Endodermal cell (in vitro differentiated cells): Measurements from ENCODE around the gene SFSWAP. TPM values are rescaled to one million over a fixed set of nuclear protein-coding genes. Genes with fewer than 3 reads are reported as not detected.

Experiments
- DNase-seq: peaks from one replicate; pipeline ENCODE4 v3.0.0-alpha.2; 2017
- H3K27ac ChIP-seq: 2 replicates; pipeline ENCODE4 v1.5.1; 2013; ENCODE audit warnings: mild to moderate bottlenecking, low read depth, low read length, moderate library complexity
- H3K27me3 ChIP-seq: 2 replicates; pipeline ENCODE4 v1.6.1; 2013; ENCODE audit warnings: mild to moderate bottlenecking, low read length, moderate library complexity; ENCODE audit not compliant: insufficient read depth, control insufficient read depth, poor library complexity, severe bottlenecking
- H3K36me3 ChIP-seq: 2 replicates; pipeline ENCODE4 v1.7.0; 2013; ENCODE audit warnings: mild to moderate bottlenecking, low read length, moderate library complexity; ENCODE audit not compliant: control insufficient read depth, insufficient read depth
- H3K4me1 ChIP-seq: one replicate; pipeline ENCODE4 v1.7.0; 2013; ENCODE audit warnings: low read length; ENCODE audit not compliant: control insufficient read depth, insufficient read depth
- H3K4me3 ChIP-seq: 2 replicates; pipeline ENCODE4 v1.5.1; 2013; ENCODE audit warnings: mild to moderate bottlenecking, low read length, moderate library complexity
- H3K9ac ChIP-seq: 2 replicates; pipeline ENCODE4 v1.6.1; 2013; ENCODE audit warnings: mild to moderate bottlenecking, low read length, moderate library complexity; ENCODE audit not compliant: poor library complexity, severe bottlenecking; ENCODE audit errors: extremely low read depth
- H3K9me3 ChIP-seq: 2 replicates; pipeline ENCODE4 v1.6.1; 2013; ENCODE audit warnings: mild to moderate bottlenecking, low read length, moderate library complexity; ENCODE audit not compliant: control insufficient read depth
- H3K27ac Mint-ChIP-seq: 2 replicates; pipeline ENCODE4 v1.8.0; 2020; ENCODE audit warnings: mixed read lengths
- H3K27me3 Mint-ChIP-seq: 2 replicates; pipeline ENCODE4 v1.8.0; 2021; ENCODE audit warnings: mild to moderate bottlenecking, mixed read lengths; ENCODE audit not compliant: insufficient read depth
- H3K36me3 Mint-ChIP-seq: 2 replicates; pipeline ENCODE4 v1.8.0; 2020; ENCODE audit warnings: low read depth, mixed read lengths
- H3K4me1 Mint-ChIP-seq: 2 replicates; pipeline ENCODE4 v1.8.0; 2020; ENCODE audit warnings: mixed read lengths
- H3K4me3 Mint-ChIP-seq: 2 replicates; pipeline ENCODE4 v1.8.0; 2020; ENCODE audit warnings: mild to moderate bottlenecking, moderate library complexity, mixed read lengths
- H3K9me3 Mint-ChIP-seq: 2 replicates; pipeline ENCODE4 v1.8.0; 2020; ENCODE audit warnings: mild to moderate bottlenecking, mixed read lengths
- WGBS, 2 experiments: methylation state at CpG; one replicate each; pipeline versions ENCODE4 v1.1.5 to v1.1.7; 2013; ENCODE audit warnings: missing lambda C conversion rate in 2 of 2, mixed read lengths in 1 of 2; ENCODE audit not compliant: insufficient coverage in 1 of 2, insufficient read length in 1 of 2; 5-methylcytosine and 5-hydroxymethylcytosine counted together
- total RNA-seq, 2 donors: library from RNA; stranded (reverse); fragmentation: NEBNext Ultra II Directional in 1 of 2; extraction: Animal tissue kit (Norgen Biotek cat#: 25700) in 1 of 2; gene quantifications; 2 replicates in 1 of 2; 3 replicates in 1 of 2; pipeline ENCODE4 v1.2.1, GENCODE V29; 2021
- TF ChIP-seq, protein P1 (sequence below): fragments of 200-600 bp; sonication (generic); conservative IDR thresholded peaks from 2 replicates; pipeline ENCODE4 v1.5.0; 2021; ENCODE audit warnings: antibody characterized with exemption, mild to moderate bottlenecking

SFSWAP gene
- total RNA-seq, 2 donors from 2014 or later = 50.0 to 52.3 TPM

DNA sequence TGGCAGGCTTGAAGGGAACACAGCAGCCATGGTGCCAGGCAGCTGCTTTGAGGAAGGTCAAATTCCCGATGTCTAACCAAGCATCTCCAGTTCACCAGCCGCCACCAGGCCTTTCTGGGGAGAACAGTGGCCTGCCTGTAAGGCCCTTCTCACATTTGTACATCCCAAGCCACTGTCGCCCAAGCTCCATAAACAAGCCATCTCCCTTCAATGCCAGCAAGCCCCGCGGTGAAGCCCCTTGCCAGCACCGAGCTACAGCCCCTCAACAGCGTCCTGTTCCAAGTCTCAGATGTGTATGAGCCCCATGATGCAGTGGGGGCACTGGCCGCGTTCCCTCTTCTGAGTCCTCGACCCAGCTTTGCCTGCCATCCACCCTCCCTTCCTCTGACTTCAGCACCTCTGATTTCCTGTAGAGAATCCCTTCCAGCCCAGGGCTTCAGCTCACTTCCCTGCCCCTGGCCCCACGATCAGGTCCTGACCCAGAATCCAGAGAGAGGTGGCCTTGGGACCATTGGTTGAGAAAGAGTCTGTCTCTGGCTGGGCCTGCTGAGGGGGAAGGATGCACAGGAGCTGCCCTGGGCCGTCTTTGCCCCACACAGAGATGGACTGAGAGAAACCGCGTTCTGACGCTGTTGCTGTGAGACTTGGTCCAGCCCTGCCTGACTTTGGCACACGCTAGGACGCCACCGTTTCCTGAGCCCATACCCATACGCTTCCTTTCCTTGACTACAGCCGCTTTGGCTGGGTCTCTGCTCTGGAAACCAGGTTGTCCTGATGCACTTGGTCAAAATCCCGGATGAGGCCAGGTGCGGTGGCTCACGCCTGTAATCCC, 115.4 kb downstream of the SFSWAP start:
- Mint-ChIP-seq H3K36me3 (no peaks in the 10 kb centered on the region), H3K27ac (no peak overlapping the region), H3K4me3 (peak overlapping the region; percentile 40), H3K4me1 (peaks cover 2% of the 10 kb centered on the region), H3K27me3 (peaks cover 42% of the 10 kb centered on the region), H3K9me3 (no peaks in the 10 kb centered on the region)
- no peak overlapping the region for H3K9ac ChIP-seq
- no peaks in the 10 kb centered on the region for H3K36me3 ChIP-seq
- peaks cover 27% of the 10 kb centered on the region for H3K27me3 ChIP-seq
- H3K4me3 ChIP-seq = no peak overlapping the region
- TF ChIP-seq, protein P1, sequence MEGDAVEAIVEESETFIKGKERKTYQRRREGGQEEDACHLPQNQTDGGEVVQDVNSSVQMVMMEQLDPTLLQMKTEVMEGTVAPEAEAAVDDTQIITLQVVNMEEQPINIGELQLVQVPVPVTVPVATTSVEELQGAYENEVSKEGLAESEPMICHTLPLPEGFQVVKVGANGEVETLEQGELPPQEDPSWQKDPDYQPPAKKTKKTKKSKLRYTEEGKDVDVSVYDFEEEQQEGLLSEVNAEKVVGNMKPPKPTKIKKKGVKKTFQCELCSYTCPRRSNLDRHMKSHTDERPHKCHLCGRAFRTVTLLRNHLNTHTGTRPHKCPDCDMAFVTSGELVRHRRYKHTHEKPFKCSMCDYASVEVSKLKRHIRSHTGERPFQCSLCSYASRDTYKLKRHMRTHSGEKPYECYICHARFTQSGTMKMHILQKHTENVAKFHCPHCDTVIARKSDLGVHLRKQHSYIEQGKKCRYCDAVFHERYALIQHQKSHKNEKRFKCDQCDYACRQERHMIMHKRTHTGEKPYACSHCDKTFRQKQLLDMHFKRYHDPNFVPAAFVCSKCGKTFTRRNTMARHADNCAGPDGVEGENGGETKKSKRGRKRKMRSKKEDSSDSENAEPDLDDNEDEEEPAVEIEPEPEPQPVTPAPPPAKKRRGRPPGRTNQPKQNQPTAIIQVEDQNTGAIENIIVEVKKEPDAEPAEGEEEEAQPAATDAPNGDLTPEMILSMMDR = no peak
- H3K4me1 ChIP-seq = no peaks in the 10 kb centered on the region
- DNase-seq = peak; percentile 55
- no peak overlapping the region for H3K27ac ChIP-seq
- H3K9me3 ChIP-seq = no peaks in the 10 kb centered on the region
- WGBS, 2 experiments = 92 to 98% methylated on average over 23 of the region's 23 CpGs

DNA sequence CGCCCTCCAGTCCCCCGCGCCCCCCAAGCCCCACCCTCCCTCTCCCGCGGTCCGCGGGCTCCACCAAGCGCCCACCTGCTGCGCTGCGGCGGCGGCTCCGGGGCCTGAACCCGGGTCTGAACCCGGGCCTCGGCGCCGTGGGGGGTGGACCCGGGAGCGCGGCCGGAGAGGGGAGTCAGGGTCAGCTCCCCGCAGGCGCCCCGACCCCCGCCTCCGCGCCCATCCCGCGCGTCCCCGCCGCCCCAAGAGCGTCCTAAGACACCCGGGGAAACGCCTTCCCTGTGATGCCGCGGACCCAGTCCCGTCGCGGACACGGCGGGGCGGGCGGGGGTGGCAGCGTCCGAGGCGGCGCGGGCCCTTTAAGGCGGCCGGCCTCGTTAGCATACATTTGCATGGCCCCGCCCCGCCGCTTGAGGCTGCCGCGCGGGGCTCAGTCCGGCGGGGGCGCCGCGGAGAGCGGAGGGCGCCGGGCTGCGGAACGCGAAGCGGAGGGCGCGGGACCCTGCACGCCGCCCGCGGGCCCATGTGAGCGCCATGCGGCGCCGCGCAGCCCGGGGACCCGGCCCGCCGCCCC, 117.2 kb downstream of the SFSWAP start, which contains the start of gene MMP17:
MMP17 (plus strand) TSS at position 433 of the 574 bp plus-strand sequence; CDS start at position 535, 102 bp downstream.
- Mint-ChIP-seq H3K4me3 (peak within 1 kb of the TSS; percentile 55), H3K9me3 (no peaks in the 10 kb centered on the region), H3K27ac (no peak within 1 kb of the TSS), H3K36me3 (no peaks in the 10 kb centered on the region), H3K27me3 (peaks cover 47% of the 10 kb centered on the region), H3K4me1 (peaks cover 2% of the 10 kb centered on the region)
- peak within 1 kb of the TSS; percentile 73 for H3K4me3 ChIP-seq
- no peak within 1 kb of the TSS for H3K27ac ChIP-seq
- H3K27me3 ChIP-seq = peaks cover 29% of the 10 kb centered on the region
- peak; percentile 92 for DNase-seq
- H3K36me3 ChIP-seq = no peaks in the 10 kb centered on the region
- TF ChIP-seq, protein P1 = peak; percentile 23
- 1 to 2% methylated on average over 24 to 84 of the region's 86 CpGs for WGBS, 2 experiments
- no peaks in the 10 kb centered on the region for H3K9me3 ChIP-seq
- no peak within 1 kb of the TSS for H3K9ac ChIP-seq
- H3K4me1 ChIP-seq = no peaks in the 10 kb centered on the region

DNA sequence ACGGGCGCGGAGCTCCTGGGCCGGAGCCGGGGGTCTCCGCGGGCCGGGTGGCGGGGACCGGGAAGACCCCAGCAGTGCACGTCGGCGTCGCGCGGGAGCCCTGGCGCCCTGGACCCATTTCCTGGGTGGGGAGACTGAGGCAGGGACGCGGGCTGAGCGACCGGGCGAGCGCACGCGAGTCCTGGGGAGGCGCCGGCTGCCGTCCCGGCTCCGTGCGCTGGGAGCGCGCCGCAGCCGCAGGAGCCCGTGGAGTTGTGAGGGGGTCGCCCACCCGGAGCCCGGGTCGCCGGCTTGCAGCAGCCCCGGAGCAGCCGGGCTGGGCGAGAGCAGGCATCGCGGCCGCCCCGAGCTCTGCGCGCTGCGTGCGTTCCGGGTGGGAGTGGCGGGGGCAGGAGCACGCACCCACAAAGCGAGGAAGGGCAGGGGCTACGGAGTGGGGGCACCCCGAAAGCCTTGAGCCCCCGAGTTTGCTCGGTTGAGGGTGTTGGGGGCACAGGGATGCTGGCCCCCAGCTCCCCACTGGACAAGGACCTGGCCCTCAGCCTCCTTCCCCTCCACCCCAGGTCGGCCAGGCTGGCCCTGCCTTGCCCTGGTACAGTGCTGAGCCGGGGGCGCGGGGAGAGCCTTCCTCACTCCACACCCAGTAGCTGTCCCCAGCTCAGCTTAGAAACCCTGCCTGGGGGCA, 117.9 kb downstream of the SFSWAP start:
- H3K9ac ChIP-seq = no peak overlapping the region
- H3K4me1 ChIP-seq = no peaks in the 10 kb centered on the region
- H3K9me3 Mint-ChIP-seq = no peaks in the 10 kb centered on the region
- H3K27me3 ChIP-seq = peaks cover 29% of the 10 kb centered on the region
- no peaks in the 10 kb centered on the region for H3K9me3 ChIP-seq
- WGBS, 2 experiments = 1 to 3% methylated on average over 23 to 64 of the region's 64 CpGs
- H3K4me3 ChIP-seq = peak overlapping the region; percentile 73
- H3K27ac Mint-ChIP-seq = no peak overlapping the region
- no peak overlapping the region for H3K27ac ChIP-seq
- H3K36me3 ChIP-seq = no peaks in the 10 kb centered on the region
- H3K27me3 Mint-ChIP-seq = peaks cover 47% of the 10 kb centered on the region
- peak overlapping the region; percentile 55 for H3K4me3 Mint-ChIP-seq
- DNase-seq = peak; percentile 84
- peaks cover 2% of the 10 kb centered on the region for H3K4me1 Mint-ChIP-seq
- TF ChIP-seq, protein P1 = no peak
- no peaks in the 10 kb centered on the region for H3K36me3 Mint-ChIP-seq
